Measurements from ENCODE around the gene GPR39. TPM values are rescaled to one million over a fixed set of nuclear protein-coding genes. Genes with fewer than 3 reads are reported as not detected.

The GPR39 gene
- total and polyA plus RNA-seq, 2 donors (not counting 3 experiments of a cell fraction or from before 2014, with no cell fraction given), result 0.03 to 0.20 TPM

GRCh38 chr2:132412021-132412420 lies 4.6 kb upstream of the GPR39 start:
- Histone ChIP-seq H3K9me1 (replicated peaks; ENCODE audit: control insufficient read depth, extremely low read depth, insufficient read depth, low read length) (no peaks in the 10 kb centered on the region), H4K20me1 (replicated peaks; ENCODE audit: control insufficient read depth, extremely low read depth, insufficient read depth, low read length) (no peaks in the 10 kb centered on the region), H2AFZ (ENCODE audit: low read depth, low read length) (no peak overlapping the region), H3K79me2 (ENCODE audit: control insufficient read depth, insufficient read depth, low read length) (no peaks in the 10 kb centered on the region), H3K4me2 (ENCODE audit: insufficient read depth, low read length) (no peak overlapping the region), H3K4me1 (ENCODE audit: control insufficient read depth, extremely low read depth, insufficient read depth, low read length) (peaks cover 5% of the 10 kb centered on the region), H3K9ac (replicated peaks; ENCODE audit: extremely low read depth, insufficient read depth, low read length) (no peak overlapping the region), H3K36me3 (ENCODE audit: control insufficient read depth in 2 of 2, extremely low read depth in 1 of 2, insufficient read depth in 2 of 2, low read length in 2 of 2) (no peaks in the 10 kb centered on the region), H3K9me3 (replicated peaks; ENCODE audit: control insufficient read depth, insufficient read depth, low read length) (no peaks in the 10 kb centered on the region), H3K27ac (ENCODE audit: insufficient read depth, low read depth, low read length) (no peak overlapping the region), H3K4me3 (replicated peaks in 1 of 3; ENCODE audit: insufficient read depth in 1 of 3, low read depth in 1 of 3, low read length in 3 of 3) (no peak overlapping the region), H3K27me3 (ENCODE audit: control insufficient read depth in 2 of 2, insufficient read depth in 2 of 2, low read length in 2 of 2) (no peaks in the 10 kb centered on the region)
- dilution Hi-C loops (cut with MboI; ENCODE audit: extremely low pct_ligation_motif_present, low sequenced_read_pairs), result no loop called here
- ChIA-PET POLR2A (no interaction called here), CTCF (interaction anchor here (1.3 kb wide), 1 partner anchor 37 kb away, joined by 5 read pairs; no protein-coding TSS in a partner anchor)
- FAIRE-seq (no peak), DNase-seq (ENCODE audit: low read depth, low spot score) (no peak)
- intact Hi-C loops (cut with micrococcal nuclease), result no loop called here
- BruUV-seq (replicated peaks), result no TSS peak
- TF ChIP-seq, protein P1, sequence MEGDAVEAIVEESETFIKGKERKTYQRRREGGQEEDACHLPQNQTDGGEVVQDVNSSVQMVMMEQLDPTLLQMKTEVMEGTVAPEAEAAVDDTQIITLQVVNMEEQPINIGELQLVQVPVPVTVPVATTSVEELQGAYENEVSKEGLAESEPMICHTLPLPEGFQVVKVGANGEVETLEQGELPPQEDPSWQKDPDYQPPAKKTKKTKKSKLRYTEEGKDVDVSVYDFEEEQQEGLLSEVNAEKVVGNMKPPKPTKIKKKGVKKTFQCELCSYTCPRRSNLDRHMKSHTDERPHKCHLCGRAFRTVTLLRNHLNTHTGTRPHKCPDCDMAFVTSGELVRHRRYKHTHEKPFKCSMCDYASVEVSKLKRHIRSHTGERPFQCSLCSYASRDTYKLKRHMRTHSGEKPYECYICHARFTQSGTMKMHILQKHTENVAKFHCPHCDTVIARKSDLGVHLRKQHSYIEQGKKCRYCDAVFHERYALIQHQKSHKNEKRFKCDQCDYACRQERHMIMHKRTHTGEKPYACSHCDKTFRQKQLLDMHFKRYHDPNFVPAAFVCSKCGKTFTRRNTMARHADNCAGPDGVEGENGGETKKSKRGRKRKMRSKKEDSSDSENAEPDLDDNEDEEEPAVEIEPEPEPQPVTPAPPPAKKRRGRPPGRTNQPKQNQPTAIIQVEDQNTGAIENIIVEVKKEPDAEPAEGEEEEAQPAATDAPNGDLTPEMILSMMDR (IDR thresholded peaks at IDR 0.05; ENCODE audit: extremely low read depth in 1 of 2, insufficient read depth in 1 of 2, low read depth in 1 of 2, low read length in 2 of 2), result no peak
- TF ChIP-seq POLR2A (IDR thresholded peaks at IDR 0.05; ENCODE audit: low read depth, low read length), result no peak

- no TSS peak for BruUV-seq (replicated peaks)
- Histone ChIP-seq H3K4me2 (ENCODE audit: insufficient read depth, low read length) (no peak overlapping the region), H3K9me1 (replicated peaks; ENCODE audit: control insufficient read depth, extremely low read depth, insufficient read depth, low read length) (no peaks in the 10 kb centered on the region), H3K4me3 (replicated peaks in 1 of 3; ENCODE audit: insufficient read depth in 1 of 3, low read depth in 1 of 3, low read length in 3 of 3) (no peak overlapping the region), H3K27me3 (ENCODE audit: control insufficient read depth in 2 of 2, insufficient read depth in 2 of 2, low read length in 2 of 2) (no peaks in the 10 kb centered on the region), H3K36me3 (ENCODE audit: control insufficient read depth in 2 of 2, extremely low read depth in 1 of 2, insufficient read depth in 2 of 2, low read length in 2 of 2) (no peaks in the 10 kb centered on the region), H4K20me1 (replicated peaks; ENCODE audit: control insufficient read depth, extremely low read depth, insufficient read depth, low read length) (no peaks in the 10 kb centered on the region), H3K9me3 (replicated peaks; ENCODE audit: control insufficient read depth, insufficient read depth, low read length) (no peaks in the 10 kb centered on the region), H2AFZ (ENCODE audit: low read depth, low read length) (no peak overlapping the region), H3K79me2 (ENCODE audit: control insufficient read depth, insufficient read depth, low read length) (no peaks in the 10 kb centered on the region), H3K4me1 (ENCODE audit: control insufficient read depth, extremely low read depth, insufficient read depth, low read length) (peaks cover 5% of the 10 kb centered on the region), H3K9ac (replicated peaks; ENCODE audit: extremely low read depth, insufficient read depth, low read length) (no peak overlapping the region), H3K27ac (ENCODE audit: insufficient read depth, low read depth, low read length) (no peak overlapping the region)
- POLR2A ChIA-PET, result no interaction called here
- CTCF ChIA-PET, result no interaction called here
- FAIRE-seq, result no peak
- no peak for DNase-seq (ENCODE audit: low read depth, low spot score)
- TF ChIP-seq MYC (IDR thresholded peaks at IDR 0.05; ENCODE audit: low read depth, low read length), result no peak
- no peak for TF ChIP-seq POLR2AphosphoS5 (IDR thresholded peaks at IDR 0.05; ENCODE audit: insufficient read depth, low read depth, low read length)
- TF ChIP-seq, protein P2, sequence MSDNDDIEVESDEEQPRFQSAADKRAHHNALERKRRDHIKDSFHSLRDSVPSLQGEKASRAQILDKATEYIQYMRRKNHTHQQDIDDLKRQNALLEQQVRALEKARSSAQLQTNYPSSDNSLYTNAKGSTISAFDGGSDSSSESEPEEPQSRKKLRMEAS (IDR thresholded peaks at IDR 0.05; ENCODE audit: insufficient read depth, insufficient read length), result no peak
- no peak for TF ChIP-seq GATA2 (IDR thresholded peaks at IDR 0.05; ENCODE audit: insufficient read depth, insufficient read length, low read depth, low read length)
- TF ChIP-seq POLR2A (IDR thresholded peaks at IDR 0.05; ENCODE audit: low read depth, low read length), result no peak
- no peak for TF ChIP-seq JUN (IDR thresholded peaks at IDR 0.05; ENCODE audit: borderline replicate concordance, insufficient read depth, insufficient read length, low read depth)
- TF ChIP-seq FOS (IDR thresholded peaks at IDR 0.05; ENCODE audit: borderline replicate concordance, insufficient read depth, low read length), result no peak
- TF ChIP-seq EZH2 (IDR thresholded peaks at IDR 0.05; ENCODE audit: borderline replicate concordance, low read depth, low read length, severe bottlenecking), result no peak
- TF ChIP-seq, protein P1 (IDR thresholded peaks at IDR 0.05; ENCODE audit: extremely low read depth in 1 of 2, insufficient read depth in 1 of 2, low read depth in 1 of 2, low read length in 2 of 2), result no peak
- dilution Hi-C loops (cut with MboI; ENCODE audit: extremely low pct_ligation_motif_present, low sequenced_read_pairs) (no loop called here), intact Hi-C loops (cut with micrococcal nuclease) (no loop called here)
Observed at GRCh38 chr2:132414081-132414480, 2.5 kb upstream of the GPR39 start.
